Thyroid gland (tissue), 4 donors: ENCODE measurements around the gene PLXND1.

Experiments
- POLR2A ChIP-seq, 2 donors: fragments of 450-650 bp; IDR thresholded peaks; one replicate each; pipeline ENCODE4 v1.6.1; 2017; ENCODE audit warnings: antibody characterized with exemption in 2 of 2, mild to moderate bottlenecking in 2 of 2, moderate library complexity in 1 of 2
- TF ChIP-seq, protein P1 (sequence below), 6 experiments: fragments of 200-600 bp in 3 of 6; fragments of 450-650 bp in 3 of 6; sonication (generic) in 3 of 6; IDR thresholded peaks; one replicate each; pipeline ENCODE4 v1.5.1; 2016 to 2019; ENCODE audit warnings: antibody characterized with exemption in 6 of 6, mild to moderate bottlenecking in 2 of 6, inconsistent platforms in 1 of 6, moderate library complexity in 1 of 6

DNA sequence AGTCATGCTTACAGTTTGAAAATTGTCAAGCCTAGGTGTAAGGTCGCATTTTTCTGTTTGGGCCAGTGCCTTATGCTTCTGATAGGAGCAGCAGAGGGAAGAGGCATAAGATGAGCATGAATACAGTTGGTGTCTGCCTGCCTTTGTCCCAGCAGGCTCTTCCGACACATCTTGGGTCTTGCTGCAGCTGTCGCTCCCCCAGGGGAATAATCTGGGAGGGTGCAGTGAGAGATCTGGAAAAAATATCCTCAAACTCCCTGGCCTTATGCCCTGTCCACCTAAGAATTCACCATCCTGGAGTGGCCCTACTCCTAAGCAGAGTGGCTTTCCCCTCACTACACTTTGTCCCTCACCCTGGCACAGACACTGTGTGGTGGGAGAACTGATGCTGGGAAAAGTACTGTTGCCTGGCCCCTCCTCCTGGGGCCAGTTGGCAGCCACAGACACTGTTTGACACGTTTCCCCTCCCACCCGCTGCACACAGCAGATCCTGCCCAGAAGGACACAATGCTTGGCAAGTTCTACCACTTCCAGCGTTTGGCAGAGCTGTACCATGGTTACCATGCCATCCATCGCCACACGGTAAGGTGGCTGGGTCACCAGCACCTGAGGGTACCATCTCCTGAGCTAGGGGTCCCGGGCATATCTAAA, 99.2 kb downstream of the PLXND1 start:
- TF ChIP-seq, protein P1, sequence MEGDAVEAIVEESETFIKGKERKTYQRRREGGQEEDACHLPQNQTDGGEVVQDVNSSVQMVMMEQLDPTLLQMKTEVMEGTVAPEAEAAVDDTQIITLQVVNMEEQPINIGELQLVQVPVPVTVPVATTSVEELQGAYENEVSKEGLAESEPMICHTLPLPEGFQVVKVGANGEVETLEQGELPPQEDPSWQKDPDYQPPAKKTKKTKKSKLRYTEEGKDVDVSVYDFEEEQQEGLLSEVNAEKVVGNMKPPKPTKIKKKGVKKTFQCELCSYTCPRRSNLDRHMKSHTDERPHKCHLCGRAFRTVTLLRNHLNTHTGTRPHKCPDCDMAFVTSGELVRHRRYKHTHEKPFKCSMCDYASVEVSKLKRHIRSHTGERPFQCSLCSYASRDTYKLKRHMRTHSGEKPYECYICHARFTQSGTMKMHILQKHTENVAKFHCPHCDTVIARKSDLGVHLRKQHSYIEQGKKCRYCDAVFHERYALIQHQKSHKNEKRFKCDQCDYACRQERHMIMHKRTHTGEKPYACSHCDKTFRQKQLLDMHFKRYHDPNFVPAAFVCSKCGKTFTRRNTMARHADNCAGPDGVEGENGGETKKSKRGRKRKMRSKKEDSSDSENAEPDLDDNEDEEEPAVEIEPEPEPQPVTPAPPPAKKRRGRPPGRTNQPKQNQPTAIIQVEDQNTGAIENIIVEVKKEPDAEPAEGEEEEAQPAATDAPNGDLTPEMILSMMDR (IDR thresholded peaks at IDR 0.05), result no peak
- no peak for TF ChIP-seq POLR2A (IDR thresholded peaks at IDR 0.05)
